OCI-M2 (cell line): ENCODE data around the gene DLGAP1.
"Not testable (repeated sequence)": the region's sequence is repeated elsewhere in the genome, so short reads cannot be mapped to it uniquely, and the experiment has no call there.

Experiments
- DNase-seq: peaks from one replicate; lab custom pipeline; 2025; ENCODE audit not compliant: unreplicated experiment; lab: John Stamatoyannopoulos, UW

Gene DLGAP1

GRCh38 chr18:4455113-4455811 is at the start of gene DLGAP1:
Gene DLGAP1 (minus strand): TSS chr18:4455307.
- no peak for DNase-seq

GRCh38 chr18:4494703-4495284 is 39.7 kb upstream of the DLGAP1 start:
- not testable (repeated sequence) for DNase-seq

- no peak for DNase-seq
Measured at GRCh38 chr18:4468511-4468910, 13.4 kb upstream of the DLGAP1 start.

- DNase-seq: no peak
Measured at GRCh38 chr18:4454537-4455112, 482 bp downstream of the DLGAP1 start.

GRCh38 chr18:4453874-4454536 is 1.1 kb downstream of the DLGAP1 start:
- DNase-seq: no peak

GRCh38 chr18:4453567-4453873 is 1.6 kb downstream of the DLGAP1 start:
- DNase-seq: no peak

- no peak for DNase-seq
Measured at GRCh38 chr18:4450065-4450658, 4.9 kb downstream of the DLGAP1 start.

- DNase-seq: no peak
Measured at GRCh38 chr18:4445902-4446301, 9.2 kb downstream of the DLGAP1 start.

GRCh38 chr18:4444306-4444705 is 10.8 kb downstream of the DLGAP1 start:
- DNase-seq: no peak

GRCh38 chr18:4441098-4441497 is 14.0 kb downstream of the DLGAP1 start:
- no peak for DNase-seq

GRCh38 chr18:4438938-4439337 is 16.2 kb downstream of the DLGAP1 start:
- no peak for DNase-seq

- DNase-seq: no peak
Measured at GRCh38 chr18:4433717-4434116, 21.4 kb downstream of the DLGAP1 start.

GRCh38 chr18:4430836-4431235 is 24.3 kb downstream of the DLGAP1 start:
- no peak for DNase-seq

- no peak for DNase-seq
Measured at GRCh38 chr18:4417714-4418113, 37.4 kb downstream of the DLGAP1 start.

GRCh38 chr18:4416976-4417375 is 38.1 kb downstream of the DLGAP1 start:
- DNase-seq: no peak

GRCh38 chr18:4412286-4412685 is 42.8 kb downstream of the DLGAP1 start:
- DNase-seq: no peak

GRCh38 chr18:4406856-4407255 is 48.3 kb downstream of the DLGAP1 start:
- DNase-seq: no peak

- DNase-seq: no peak
Measured at GRCh38 chr18:4405965-4406364, 49.1 kb downstream of the DLGAP1 start.

GRCh38 chr18:4403836-4404235 is 51.3 kb downstream of the DLGAP1 start:
- no peak for DNase-seq

- DNase-seq: no peak
Measured at GRCh38 chr18:4400911-4401310, 54.2 kb downstream of the DLGAP1 start.

- no peak for DNase-seq
Measured at GRCh38 chr18:4399929-4400328, 55.2 kb downstream of the DLGAP1 start.

- DNase-seq: no peak
Measured at GRCh38 chr18:4394700-4395099, 60.4 kb downstream of the DLGAP1 start.
